SK-N-MC (cell line): ENCODE measurements around the gene CEP104.

Experiments used
- EZH2 ChIP-seq: fragments of 200-600 bp; sonication (generic); IDR thresholded peaks from one replicate; pipeline ENCODE4 v1.6.1; 2017; ENCODE audit warnings: antibody characterized with exemption
- FOXP2 ChIP-seq: optimal IDR thresholded peaks from 2 replicates; pipeline ENCODE3; 2011; ENCODE audit warnings: mild to moderate bottlenecking, moderate library complexity; ENCODE audit not compliant: insufficient read depth; ENCODE audit errors: extremely low read length, control extremely low read depth
- POLR2AphosphoS5 ChIP-seq: IDR thresholded peaks from 2 replicates; pipeline ENCODE4 v1.6.1; 2012; ENCODE audit warnings: mild to moderate bottlenecking, low read depth, low read length, borderline replicate concordance

GRCh38 chr1:3876716-3877115, 19.7 kb upstream of the CEP104 start:
- TF ChIP-seq EZH2 (no peak), POLR2AphosphoS5 (no peak), FOXP2 (no peak)
